Measurements from ENCODE around the gene GDF15. TPM values are rescaled to one million over a fixed set of nuclear protein-coding genes. Genes with fewer than 3 reads are reported as not detected.
A peak's percentile ranks its signal among the peaks of the same experiment; 100 is the strongest.

Gene GDF15
- total and polyA plus RNA-seq, 3 donors from 2014 or later = 0.93 to 2.5 (median 1.0) TPM

DNA sequence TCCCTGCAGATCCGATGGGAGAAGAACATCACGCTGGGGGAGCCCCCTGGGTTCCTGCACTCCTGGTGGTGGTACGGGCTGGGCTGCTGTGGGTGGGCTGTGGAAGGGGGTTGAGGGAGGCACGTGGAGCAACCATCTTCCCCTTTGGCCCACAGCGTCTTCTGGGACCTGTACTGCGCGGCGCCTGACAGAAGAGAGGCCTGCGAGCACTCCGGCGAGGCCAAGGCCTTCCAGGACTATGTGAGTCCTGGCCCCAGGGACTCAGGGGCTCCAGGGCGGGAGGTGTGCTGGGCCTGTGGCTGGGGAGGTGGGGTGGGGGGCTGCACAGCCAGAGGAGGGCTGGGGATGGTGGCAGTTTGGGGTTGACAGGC is 41.8 kb downstream of the GDF15 start:
- no peak overlapping the region for H3K4me3 ChIP-seq
- H3K4me1 ChIP-seq = peaks cover 62% of the 10 kb centered on the region
- WGBS, 2 donors = 60 to 66% methylated on average over 7 to 12 of the region's 12 CpGs
- TF ChIP-seq, protein P1, sequence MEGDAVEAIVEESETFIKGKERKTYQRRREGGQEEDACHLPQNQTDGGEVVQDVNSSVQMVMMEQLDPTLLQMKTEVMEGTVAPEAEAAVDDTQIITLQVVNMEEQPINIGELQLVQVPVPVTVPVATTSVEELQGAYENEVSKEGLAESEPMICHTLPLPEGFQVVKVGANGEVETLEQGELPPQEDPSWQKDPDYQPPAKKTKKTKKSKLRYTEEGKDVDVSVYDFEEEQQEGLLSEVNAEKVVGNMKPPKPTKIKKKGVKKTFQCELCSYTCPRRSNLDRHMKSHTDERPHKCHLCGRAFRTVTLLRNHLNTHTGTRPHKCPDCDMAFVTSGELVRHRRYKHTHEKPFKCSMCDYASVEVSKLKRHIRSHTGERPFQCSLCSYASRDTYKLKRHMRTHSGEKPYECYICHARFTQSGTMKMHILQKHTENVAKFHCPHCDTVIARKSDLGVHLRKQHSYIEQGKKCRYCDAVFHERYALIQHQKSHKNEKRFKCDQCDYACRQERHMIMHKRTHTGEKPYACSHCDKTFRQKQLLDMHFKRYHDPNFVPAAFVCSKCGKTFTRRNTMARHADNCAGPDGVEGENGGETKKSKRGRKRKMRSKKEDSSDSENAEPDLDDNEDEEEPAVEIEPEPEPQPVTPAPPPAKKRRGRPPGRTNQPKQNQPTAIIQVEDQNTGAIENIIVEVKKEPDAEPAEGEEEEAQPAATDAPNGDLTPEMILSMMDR (IDR thresholded peaks at IDR 0.05) = no peak
- no peak for TF ChIP-seq POLR2A (IDR thresholded peaks at IDR 0.05)
- no peaks in the 10 kb centered on the region for H3K9me3 ChIP-seq
- peak overlapping the region in 1 of 2 donors; percentile 86 for H3K27ac ChIP-seq
- H3K27me3 ChIP-seq = no peaks in the 10 kb centered on the region
- H3K36me3 ChIP-seq (ENCODE audit: low read depth, missing control alignments) = no peaks in the 10 kb centered on the region
- intact Hi-C loops (cut with DNase I; ENCODE audit: low total_unique reads) = no loop called here
- DNase-seq = no peak

DNA sequence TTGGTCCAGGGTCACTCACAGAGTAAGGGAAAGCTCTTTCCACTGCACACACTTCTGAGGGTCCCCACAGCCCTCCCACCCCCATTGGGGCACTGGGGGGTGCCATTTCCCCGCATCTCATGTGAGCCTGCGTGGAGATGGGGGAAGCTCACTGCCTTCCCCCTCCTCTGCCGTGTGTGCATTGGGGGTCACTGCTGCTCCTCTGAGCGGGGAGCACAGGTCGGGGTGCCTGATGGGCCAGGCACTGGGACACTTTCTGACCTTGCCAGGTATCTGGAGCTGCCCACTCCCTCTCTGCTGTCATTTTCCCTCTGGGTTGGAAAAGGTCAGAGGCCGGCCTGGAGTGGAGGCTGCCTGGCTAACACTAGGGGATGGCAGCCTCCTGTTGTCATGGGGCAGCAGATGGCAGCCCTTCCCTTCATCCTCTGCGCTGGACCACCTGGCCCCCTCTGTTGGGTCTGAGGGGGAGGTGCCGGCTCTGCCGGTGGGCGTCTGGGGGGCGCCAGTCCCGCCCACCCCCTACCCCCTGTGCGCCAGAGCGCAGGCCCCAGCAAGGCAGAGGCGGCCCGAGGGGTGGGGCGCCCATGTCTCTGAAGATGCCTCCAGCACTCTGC is 42.3 kb downstream of the GDF15 start:
- intact Hi-C loops (cut with DNase I; ENCODE audit: low total_unique reads) = no loop called here
- H3K27ac ChIP-seq = peak overlapping the region; percentile 61 to 86
- H3K9me3 ChIP-seq = no peaks in the 10 kb centered on the region
- DNase-seq = no peak
- no peak for TF ChIP-seq POLR2A (IDR thresholded peaks at IDR 0.05)
- TF ChIP-seq, protein P1 (IDR thresholded peaks at IDR 0.05) = no peak
- H3K4me3 ChIP-seq = peak overlapping the region in 1 of 2 donors; percentile 44
- peaks cover 63% of the 10 kb centered on the region for H3K4me1 ChIP-seq
- WGBS, 2 donors = 64 to 90% methylated on average over 3 to 17 of the region's 17 CpGs
- no peaks in the 10 kb centered on the region for H3K36me3 ChIP-seq (ENCODE audit: low read depth, missing control alignments)
- H3K27me3 ChIP-seq = no peaks in the 10 kb centered on the region

DNA sequence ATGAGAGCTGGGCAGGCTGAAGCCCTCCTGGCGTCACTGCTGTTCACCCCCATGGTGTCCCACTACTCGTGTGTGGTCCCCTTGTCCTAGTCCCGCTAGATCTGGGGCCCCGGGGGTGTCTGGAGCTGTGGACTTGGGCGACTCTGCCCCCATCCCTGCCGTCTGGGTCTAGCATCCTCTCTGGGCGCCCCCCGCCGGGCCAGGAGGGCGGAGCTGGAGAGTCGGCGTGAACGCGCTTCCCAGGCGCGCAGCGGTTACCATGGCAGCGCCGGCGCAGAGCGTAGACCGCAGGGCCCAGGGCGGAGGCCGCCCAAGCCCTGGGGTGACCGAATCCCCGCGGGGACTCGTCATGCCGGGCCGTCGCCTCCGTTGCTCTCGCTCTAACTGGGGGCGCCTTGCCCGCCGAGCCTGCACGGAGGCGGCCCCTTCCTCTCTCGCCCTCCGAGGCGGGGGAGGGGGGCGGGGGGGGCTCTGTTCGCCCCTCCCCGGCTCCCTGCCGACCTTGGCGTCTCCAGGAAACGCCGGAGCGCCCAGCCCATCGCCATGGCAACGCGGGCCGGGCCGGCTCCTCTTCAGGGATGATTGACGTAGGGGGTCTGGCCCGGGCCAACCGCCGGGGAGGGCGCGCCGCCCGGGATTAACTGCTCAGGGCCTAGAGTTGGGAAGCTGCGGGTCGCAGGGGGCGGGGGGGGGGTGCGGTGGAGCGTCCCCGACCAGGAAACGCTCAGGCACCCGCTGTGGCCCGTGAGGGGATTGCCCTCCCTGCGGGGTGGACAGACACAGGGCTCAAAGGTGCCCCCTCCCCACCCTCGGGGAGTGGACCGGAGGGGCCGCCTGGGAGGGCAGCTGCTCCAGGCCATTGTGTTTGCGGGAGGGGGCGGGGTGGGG is 43.1 kb downstream of the GDF15 start:
- no peak for TF ChIP-seq POLR2A (IDR thresholded peaks at IDR 0.05)
- TF ChIP-seq, protein P1 (IDR thresholded peaks at IDR 0.05) = no peak
- Histone ChIP-seq H3K27ac (peak overlapping the region; percentile 61 to 86), H3K4me3 (peak overlapping the region; percentile 44 to 52), H3K9me3 (no peaks in the 10 kb centered on the region), H3K27me3 (no peaks in the 10 kb centered on the region), H3K36me3 (ENCODE audit: low read depth, missing control alignments) (no peaks in the 10 kb centered on the region), H3K4me1 (peaks cover 57% of the 10 kb centered on the region)
- 12 to 30% methylated on average over 2 to 24 of the region's 77 CpGs for WGBS, 2 donors
- peak; percentile 91 for DNase-seq
- intact Hi-C loops (cut with DNase I; ENCODE audit: low total_unique reads) = no loop called here

DNA sequence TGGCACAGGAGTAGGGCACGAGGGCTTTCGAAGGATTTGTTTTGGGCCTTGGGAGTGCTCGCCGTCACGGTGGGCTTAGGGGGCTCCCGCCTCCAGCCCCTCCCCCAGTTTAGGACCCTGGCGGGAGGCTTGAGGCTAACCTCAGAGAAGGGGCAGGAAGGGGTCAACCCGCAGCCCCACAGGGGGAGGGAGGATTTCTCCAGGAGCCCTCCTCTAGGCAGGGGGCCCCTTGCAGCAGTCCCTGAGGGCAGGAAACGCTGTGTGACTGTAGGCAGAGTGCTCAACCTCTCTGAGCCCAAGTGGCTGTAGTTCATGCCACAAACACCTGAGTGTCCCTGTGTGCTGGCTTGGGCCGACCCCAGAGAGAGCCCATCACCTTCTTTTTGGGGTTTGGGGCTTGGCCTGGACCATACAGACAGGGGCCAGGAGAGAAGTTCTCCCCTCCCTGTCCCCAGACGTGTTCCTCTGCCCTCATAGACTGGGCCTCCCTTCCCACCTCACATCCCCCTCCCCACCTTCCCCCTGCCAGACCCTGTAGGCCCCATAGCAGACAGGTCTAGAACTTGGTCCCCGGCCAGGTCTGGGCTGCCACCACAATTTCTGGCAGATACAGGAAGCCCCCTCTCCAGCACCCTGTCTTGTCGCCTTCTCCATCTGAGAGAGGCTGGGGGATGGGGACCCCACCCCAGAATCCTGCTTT is 43.9 kb downstream of the GDF15 start:
- H3K9me3 ChIP-seq = no peaks in the 10 kb centered on the region
- peak overlapping the region in 1 of 2 donors; percentile 52 for H3K4me3 ChIP-seq
- H3K36me3 ChIP-seq (ENCODE audit: low read depth, missing control alignments) = no peaks in the 10 kb centered on the region
- 44 to 49% methylated on average over 5 to 12 of the region's 13 CpGs for WGBS, 2 donors
- H3K27ac ChIP-seq = peak overlapping the region; percentile 61 to 86
- no peaks in the 10 kb centered on the region for H3K27me3 ChIP-seq
- H3K4me1 ChIP-seq = peaks cover 59% of the 10 kb centered on the region
- DNase-seq = no peak
- intact Hi-C loops (cut with DNase I; ENCODE audit: low total_unique reads) = no loop called here
- no peak for TF ChIP-seq POLR2A (IDR thresholded peaks at IDR 0.05)
- TF ChIP-seq, protein P1 (IDR thresholded peaks at IDR 0.05) = no peak

Measured in testis (tissue), 3 donors.